Activated naive CD8-positive, alpha-beta T cell treated with anti-CD3 and anti-CD28 coated beads for 36 hours (primary cell): ENCODE results near the gene SCCPDH. TPM values are rescaled to one million over a fixed set of nuclear protein-coding genes. Genes with fewer than 3 reads are reported as not detected.

Experiments used
- DNase-seq: peaks from one replicate; pipeline ENCODE4 v3.0.0; 2021
- H3K27ac Mint-ChIP-seq: one replicate; pipeline ENCODE4 v1.8.0; 2022; ENCODE audit warnings: mild to moderate bottlenecking, moderate library complexity, mixed read lengths
- H3K27me3 Mint-ChIP-seq: one replicate; pipeline ENCODE4 v1.8.0; 2022; ENCODE audit warnings: mild to moderate bottlenecking, mixed read lengths
- H3K36me3 Mint-ChIP-seq: one replicate; pipeline ENCODE4 v1.8.0; 2021; ENCODE audit warnings: mild to moderate bottlenecking, mixed read lengths
- H3K4me1 Mint-ChIP-seq: one replicate; pipeline ENCODE4 v1.8.0; 2021; ENCODE audit warnings: mixed read lengths
- H3K4me3 Mint-ChIP-seq: one replicate; pipeline ENCODE4 v1.8.0; 2022; ENCODE audit warnings: mild to moderate bottlenecking, moderate library complexity, mixed read lengths
- H3K9me3 Mint-ChIP-seq: one replicate; pipeline ENCODE4 v1.8.0; 2022; ENCODE audit warnings: mixed read lengths
- total RNA-seq, 2 experiments: library from RNA; stranded (reverse); gene quantifications; one replicate each; pipeline ENCODE4 v1.2.3, GENCODE V29; 2021

The SCCPDH gene
- total RNA-seq, 2 experiments from 2014 or later = 45.8 to 46.3 TPM

GRCh38 chr1:246793356-246793896 lies 69.2 kb downstream of the SCCPDH start:
- Mint-ChIP-seq H3K36me3 (no peaks in the 10 kb centered on the region), H3K4me1 (peaks cover 6% of the 10 kb centered on the region), H3K9me3 (no peaks in the 10 kb centered on the region), H3K27me3 (peaks cover 18% of the 10 kb centered on the region), H3K27ac (no peak overlapping the region), H3K4me3 (no peak overlapping the region)
- DNase-seq = no peak

- H3K27me3 Mint-ChIP-seq = peaks cover 15% of the 10 kb centered on the region
- H3K4me1 Mint-ChIP-seq = peaks cover 2% of the 10 kb centered on the region
- no peaks in the 10 kb centered on the region for H3K9me3 Mint-ChIP-seq
- no peak for DNase-seq
- no peaks in the 10 kb centered on the region for H3K36me3 Mint-ChIP-seq
- H3K27ac Mint-ChIP-seq = no peak overlapping the region
- no peak overlapping the region for H3K4me3 Mint-ChIP-seq
Observed at GRCh38 chr1:246794048-246794827, 70.0 kb downstream of the SCCPDH start.

GRCh38 chr1:246794828-246795671 lies 70.8 kb downstream of the SCCPDH start:
- no peaks in the 10 kb centered on the region for H3K36me3 Mint-ChIP-seq
- no peak overlapping the region for H3K4me3 Mint-ChIP-seq
- no peaks in the 10 kb centered on the region for H3K9me3 Mint-ChIP-seq
- H3K27ac Mint-ChIP-seq = no peak overlapping the region
- no peak for DNase-seq
- H3K27me3 Mint-ChIP-seq = peaks cover 7% of the 10 kb centered on the region
- no peaks in the 10 kb centered on the region for H3K4me1 Mint-ChIP-seq

- Mint-ChIP-seq H3K36me3 (no peaks in the 10 kb centered on the region), H3K4me1 (no peaks in the 10 kb centered on the region), H3K27ac (no peak overlapping the region), H3K4me3 (no peak overlapping the region), H3K9me3 (no peaks in the 10 kb centered on the region), H3K27me3 (no peaks in the 10 kb centered on the region)
- DNase-seq = no peak
Observed at GRCh38 chr1:246795906-246796694, 71.9 kb downstream of the SCCPDH start.

GRCh38 chr1:246797157-246797556 lies 72.9 kb downstream of the SCCPDH start:
- DNase-seq = no peak
- Mint-ChIP-seq H3K27me3 (no peaks in the 10 kb centered on the region), H3K36me3 (no peaks in the 10 kb centered on the region), H3K27ac (no peak overlapping the region), H3K4me1 (no peaks in the 10 kb centered on the region), H3K4me3 (no peak overlapping the region), H3K9me3 (no peaks in the 10 kb centered on the region)

- no peak for DNase-seq
- Mint-ChIP-seq H3K27ac (no peak overlapping the region), H3K27me3 (no peaks in the 10 kb centered on the region), H3K9me3 (no peaks in the 10 kb centered on the region), H3K4me1 (no peaks in the 10 kb centered on the region), H3K36me3 (no peaks in the 10 kb centered on the region), H3K4me3 (no peak overlapping the region)
Observed at GRCh38 chr1:246797597-246797996, 73.4 kb downstream of the SCCPDH start.

- Mint-ChIP-seq H3K4me3 (no peak overlapping the region), H3K27ac (no peak overlapping the region), H3K9me3 (no peaks in the 10 kb centered on the region), H3K36me3 (no peaks in the 10 kb centered on the region), H3K4me1 (no peaks in the 10 kb centered on the region), H3K27me3 (no peaks in the 10 kb centered on the region)
- DNase-seq = no peak
Observed at GRCh38 chr1:246798107-246798506, 73.9 kb downstream of the SCCPDH start.

GRCh38 chr1:246798606-246799496 lies 74.6 kb downstream of the SCCPDH start:
- Mint-ChIP-seq H3K4me3 (no peak overlapping the region), H3K27me3 (no peaks in the 10 kb centered on the region), H3K36me3 (no peaks in the 10 kb centered on the region), H3K4me1 (no peaks in the 10 kb centered on the region), H3K9me3 (no peaks in the 10 kb centered on the region), H3K27ac (no peak overlapping the region)
- no peak for DNase-seq

- Mint-ChIP-seq H3K4me3 (no peak overlapping the region), H3K9me3 (no peaks in the 10 kb centered on the region), H3K4me1 (no peaks in the 10 kb centered on the region), H3K27ac (no peak overlapping the region), H3K27me3 (no peaks in the 10 kb centered on the region), H3K36me3 (no peaks in the 10 kb centered on the region)
- no peak for DNase-seq
Observed at GRCh38 chr1:246800356-246800755, 76.1 kb downstream of the SCCPDH start.

GRCh38 chr1:246800756-246801155 lies 76.5 kb downstream of the SCCPDH start:
- DNase-seq = no peak
- H3K36me3 Mint-ChIP-seq = no peaks in the 10 kb centered on the region
- H3K9me3 Mint-ChIP-seq = no peaks in the 10 kb centered on the region
- H3K4me1 Mint-ChIP-seq = no peaks in the 10 kb centered on the region
- no peak overlapping the region for H3K27ac Mint-ChIP-seq
- H3K27me3 Mint-ChIP-seq = no peaks in the 10 kb centered on the region
- H3K4me3 Mint-ChIP-seq = no peak overlapping the region

GRCh38 chr1:246801241-246802020 lies 77.2 kb downstream of the SCCPDH start:
- no peaks in the 10 kb centered on the region for H3K4me1 Mint-ChIP-seq
- H3K27me3 Mint-ChIP-seq = no peaks in the 10 kb centered on the region
- no peaks in the 10 kb centered on the region for H3K9me3 Mint-ChIP-seq
- no peak overlapping the region for H3K27ac Mint-ChIP-seq
- DNase-seq = no peak
- H3K36me3 Mint-ChIP-seq = no peaks in the 10 kb centered on the region
- no peak overlapping the region for H3K4me3 Mint-ChIP-seq

- no peaks in the 10 kb centered on the region for H3K9me3 Mint-ChIP-seq
- H3K36me3 Mint-ChIP-seq = no peaks in the 10 kb centered on the region
- no peaks in the 10 kb centered on the region for H3K4me1 Mint-ChIP-seq
- H3K4me3 Mint-ChIP-seq = no peak overlapping the region
- no peaks in the 10 kb centered on the region for H3K27me3 Mint-ChIP-seq
- no peak overlapping the region for H3K27ac Mint-ChIP-seq
- DNase-seq = no peak
Observed at GRCh38 chr1:246803373-246803772, 79.2 kb downstream of the SCCPDH start.

GRCh38 chr1:246803883-246804282 lies 79.7 kb downstream of the SCCPDH start:
- Mint-ChIP-seq H3K4me3 (no peak overlapping the region), H3K4me1 (no peaks in the 10 kb centered on the region), H3K9me3 (no peaks in the 10 kb centered on the region), H3K36me3 (no peaks in the 10 kb centered on the region), H3K27me3 (no peaks in the 10 kb centered on the region), H3K27ac (no peak overlapping the region)
- no peak for DNase-seq
